Liver (tissue), 9 donors: ENCODE results near the gene NR4A1. TPM values are rescaled to one million over a fixed set of nuclear protein-coding genes. Genes with fewer than 3 reads are reported as not detected.

ENCODE experiments used
- DNase-seq: peaks from one replicate; pipeline ENCODE4 v3.0.0-alpha.2; 2017; ENCODE audit warnings: low spot score
- H3K27ac ChIP-seq, 2 donors: one replicate each; pipeline ENCODE4 v1.7.0; 2013; ENCODE audit warnings: inconsistent platforms in 2 of 2, low read length in 2 of 2, control low read depth in 1 of 2, low read depth in 1 of 2, mild to moderate bottlenecking in 1 of 2
- H3K27me3 ChIP-seq, 4 donors: one replicate each; pipeline versions ENCODE4 v1.6.1 to v1.7.0; 2013; ENCODE audit warnings: low read length in 3 of 4, inconsistent platforms in 1 of 4, mild to moderate bottlenecking in 1 of 4, moderate library complexity in 1 of 4; ENCODE audit not compliant: control insufficient read depth in 4 of 4, insufficient read depth in 4 of 4
- H3K36me3 ChIP-seq, 4 donors: one replicate each; pipeline versions ENCODE4 v1.6.1 to v1.7.0; 2013; ENCODE audit warnings: low read length in 3 of 4, mild to moderate bottlenecking in 3 of 4, low read depth in 1 of 4, moderate library complexity in 1 of 4; ENCODE audit not compliant: control insufficient read depth in 4 of 4, insufficient read depth in 3 of 4
- H3K4me1 ChIP-seq, 4 donors: one replicate each; pipeline versions ENCODE4 v1.6.1 to v1.7.0; 2013; ENCODE audit warnings: low read length in 3 of 4, mild to moderate bottlenecking in 3 of 4, moderate library complexity in 1 of 4; ENCODE audit not compliant: control insufficient read depth in 4 of 4, insufficient read depth in 4 of 4
- H3K4me3 ChIP-seq, 3 donors: one replicate each; pipeline versions ENCODE4 v1.6.1 to v1.7.0; 2013; ENCODE audit warnings: low read length in 3 of 3, control low read depth in 1 of 3, low read depth in 1 of 3, mild to moderate bottlenecking in 1 of 3
- H3K9ac ChIP-seq, 2 donors: one replicate each; pipeline ENCODE4 v1.7.0; 2013; ENCODE audit warnings: low read length in 2 of 2, mild to moderate bottlenecking in 2 of 2, moderate library complexity in 2 of 2, control low read depth in 1 of 2, low read depth in 1 of 2
- H3K9me3 ChIP-seq, 4 donors: one replicate each; pipeline versions ENCODE4 v1.6.1 to v1.7.0; 2013; ENCODE audit warnings: low read length in 3 of 4; ENCODE audit not compliant: control insufficient read depth in 4 of 4
- ATF3 ChIP-seq: IDR thresholded peaks from 2 replicates; pipeline ENCODE4 v1.6.1; 2016; ENCODE audit warnings: antibody characterized with exemption
- EGR1 ChIP-seq, 2 donors: IDR thresholded peaks; 2 replicates each; pipeline ENCODE4 v1.6.1; 2016 to 2018; ENCODE audit warnings: antibody characterized with exemption in 2 of 2, low read depth in 2 of 2
- FOXA1 ChIP-seq: IDR thresholded peaks from 2 replicates; pipeline ENCODE4 v1.6.1; 2016; ENCODE audit warnings: antibody characterized with exemption
- FOXA2 ChIP-seq: IDR thresholded peaks from 2 replicates; pipeline ENCODE4 v1.6.1; 2016; ENCODE audit warnings: antibody characterized with exemption
- GABPA ChIP-seq, 2 donors: IDR thresholded peaks in 1 of 2; conservative IDR thresholded peaks in 1 of 2; 2 replicates each; pipeline ENCODE4 v1.6.1; 2016; ENCODE audit warnings: antibody characterized with exemption in 2 of 2, mild to moderate bottlenecking in 1 of 2, moderate library complexity in 1 of 2
- HNF4A ChIP-seq, 2 donors: conservative IDR thresholded peaks; 2 replicates each; pipeline ENCODE4 v1.6.1; 2016; ENCODE audit warnings: antibody characterized with exemption in 2 of 2, mild to moderate bottlenecking in 2 of 2
- HNF4G ChIP-seq: IDR thresholded peaks from 2 replicates; pipeline ENCODE4 v1.6.1; 2016; ENCODE audit warnings: antibody characterized with exemption
- JUND ChIP-seq, 2 donors: IDR thresholded peaks; 2 replicates each; pipeline ENCODE4 v1.6.1; 2016; ENCODE audit warnings: antibody characterized with exemption in 2 of 2
- MAX ChIP-seq: IDR thresholded peaks from 2 replicates; pipeline ENCODE4 v1.6.1; 2016; ENCODE audit warnings: antibody characterized with exemption
- NR2F2 ChIP-seq: IDR thresholded peaks from 2 replicates; pipeline ENCODE4 v1.6.1; 2016; ENCODE audit warnings: antibody characterized with exemption
- REST ChIP-seq: IDR thresholded peaks from 2 replicates; pipeline ENCODE4 v1.6.1; 2016; ENCODE audit warnings: antibody characterized with exemption, mild to moderate bottlenecking
- SP1 ChIP-seq: IDR thresholded peaks from 2 replicates; pipeline ENCODE4 v1.6.1; 2018; ENCODE audit warnings: antibody characterized with exemption, mild to moderate bottlenecking
- TAF1 ChIP-seq: conservative IDR thresholded peaks from 2 replicates; pipeline ENCODE4 v1.6.1; 2016; ENCODE audit warnings: antibody characterized with exemption, mild to moderate bottlenecking
- YY1 ChIP-seq: IDR thresholded peaks from 2 replicates; pipeline ENCODE4 v1.6.1; 2016; ENCODE audit warnings: antibody characterized with exemption, mild to moderate bottlenecking
- ZBTB33 ChIP-seq: IDR thresholded peaks from 2 replicates; pipeline ENCODE4 v1.6.1; 2016; ENCODE audit warnings: antibody characterized with exemption
- WGBS: extraction: QIAGEN DNeasy Blood & Tissue Kit; methylation state at CpG from one replicate; pipeline ENCODE4 v1.1.7; 2013; 5-methylcytosine and 5-hydroxymethylcytosine counted together
- polyA plus RNA-seq, 2 donors: library from polyadenylated mRNA; stranded (reverse) in 1 of 2; unstranded in 1 of 2; fragments of 200-250 nt in 1 of 2; fragments of >200 nt in 1 of 2; fragmentation: Nextera tagmentation in 1 of 2; extraction: Ambion mirVana in 1 of 2; gene quantifications; one replicate each; pipeline versions ENCODE4 v1.2.1 to v1.2.3, GENCODE V29; 2013 to 2015
- total RNA-seq, 2 donors: library from RNA; depleted of rRNA; stranded (reverse); fragments of >200 nt; gene quantifications; one replicate each; pipeline ENCODE4 v1.2.3, GENCODE V29; 2014
- donor health status: healthy.
- donor health status: healthy.
- donor health status: healthy.
- donor health status: healthy.
- donor health status: healthy.

The NR4A1 gene
- total and polyA plus RNA-seq, 4 donors: 0.79 to 5.8 (median 3.4) TPM

GRCh38 chr12:52010152-52010622 is 41.1 kb upstream of the NR4A1 start:
- H3K36me3 ChIP-seq: peaks cover 0 to 2% (median 0%) of the 10 kb centered on the region in 4 donors
- TF ChIP-seq JUND (IDR thresholded peaks at IDR 0.05) (no peak), GABPA (IDR thresholded peaks at IDR 0.05 in 1 of 2, conservative IDR thresholded peaks at IDR 0.05 in 1 of 2) (no peak), NR2F2 (no peak), HNF4A (conservative IDR thresholded peaks at IDR 0.05) (no peak), SP1 (peak; percentile 42), EGR1 (IDR thresholded peaks at IDR 0.05; ENCODE audit: low read depth in 2 of 2) (no peak), ATF3 (no peak)
- 59% methylated on average over 11 of the region's 11 CpGs for WGBS
- H3K27ac ChIP-seq: peak overlapping the region; percentile 42 to 48
- peaks cover 0 to 3% (median 0%) of the 10 kb centered on the region in 4 donors for H3K27me3 ChIP-seq
- H3K4me1 ChIP-seq: peaks cover 6 to 9% (median 8%) of the 10 kb centered on the region in 4 donors
- DNase-seq: no peak
- no peak overlapping the region for H3K4me3 ChIP-seq
- H3K9me3 ChIP-seq: no peaks in the 10 kb centered on the region
- peak overlapping the region in 1 of 2 donors; percentile 47 for H3K9ac ChIP-seq

GRCh38 chr12:52010692-52011601 is 40.3 kb upstream of the NR4A1 start:
- peak overlapping the region; percentile 42 to 48 for H3K27ac ChIP-seq
- no peaks in the 10 kb centered on the region for H3K9me3 ChIP-seq
- WGBS: 58% methylated on average over 8 of the region's 8 CpGs
- no peak for DNase-seq
- H3K4me1 ChIP-seq: peaks cover 6 to 9% (median 7%) of the 10 kb centered on the region in 4 donors
- H3K9ac ChIP-seq: peak overlapping the region in 1 of 2 donors; percentile 47
- H3K4me3 ChIP-seq: no peak overlapping the region
- peak; percentile 32 to 58 for TF ChIP-seq HNF4A (conservative IDR thresholded peaks at IDR 0.05)
- TF ChIP-seq FOXA2: no peak
- peaks cover 0 to 2% (median 0%) of the 10 kb centered on the region in 4 donors for H3K36me3 ChIP-seq
- peaks cover 0 to 3% (median 0%) of the 10 kb centered on the region in 4 donors for H3K27me3 ChIP-seq

- no peak for DNase-seq
- H3K4me1 ChIP-seq: peaks cover 0 to 9% (median 5%) of the 10 kb centered on the region in 4 donors
- H3K27ac ChIP-seq: no peak overlapping the region
- no peaks in the 10 kb centered on the region for H3K27me3 ChIP-seq
- no peak overlapping the region for H3K4me3 ChIP-seq
- 94% methylated on average over 8 of the region's 8 CpGs for WGBS
- no peak for TF ChIP-seq ZBTB33
- no peak for TF ChIP-seq ATF3
- TF ChIP-seq NR2F2: no peak
- no peak for TF ChIP-seq FOXA2
- TF ChIP-seq HNF4A (conservative IDR thresholded peaks at IDR 0.05): no peak
- TF ChIP-seq HNF4G: no peak
- no peak for TF ChIP-seq FOXA1
- no peak for TF ChIP-seq YY1
- no peak for TF ChIP-seq EGR1 (IDR thresholded peaks at IDR 0.05; ENCODE audit: low read depth in 2 of 2)
- TF ChIP-seq REST: no peak
- no peak for TF ChIP-seq TAF1
- no peak for TF ChIP-seq MAX
- no peak overlapping the region for H3K9ac ChIP-seq
- H3K36me3 ChIP-seq: peaks cover 0 to 2% (median 0%) of the 10 kb centered on the region in 4 donors
- no peaks in the 10 kb centered on the region for H3K9me3 ChIP-seq
Observed at GRCh38 chr12:52011602-52012214, 39.5 kb upstream of the NR4A1 start.
